Measurements from ENCODE around the gene GP9.
"Not testable (repeated sequence)": the region's sequence is repeated elsewhere in the genome, so short reads cannot be mapped to it uniquely, and the experiment has no call there.

Gene GP9

DNA sequence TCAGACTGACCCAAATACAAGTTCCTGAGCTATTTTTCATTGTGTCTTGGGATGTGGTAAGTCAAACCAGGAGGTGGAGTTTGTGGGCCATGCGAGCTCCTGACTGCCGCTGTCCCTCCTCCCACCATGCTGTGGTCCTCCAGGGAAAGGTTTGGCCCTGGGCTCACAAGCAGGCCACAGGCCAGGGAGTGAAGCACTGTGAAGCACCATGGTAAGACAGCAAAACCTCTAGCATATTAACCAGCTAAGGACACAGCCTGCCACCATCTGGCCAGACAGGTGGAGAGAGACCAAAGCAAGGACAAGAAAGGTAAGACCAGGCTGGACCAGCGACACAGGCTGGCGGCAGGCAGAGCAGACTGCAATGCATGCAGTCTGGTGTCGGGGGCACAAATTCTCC, 45.7 kb downstream of the GP9 start:
- no peak for DNase-seq (ENCODE audit: low read depth)
- H3K4me3 ChIP-seq (ENCODE audit: low read depth, low read length): no peak overlapping the region
- TF ChIP-seq MYC (IDR thresholded peaks at IDR 0.05; ENCODE audit: low read depth, low read length) (no peak), MAX (IDR thresholded peaks at IDR 0.05; ENCODE audit: low read depth, low read length) (no peak), CTCF (IDR thresholded peaks at IDR 0.05; ENCODE audit: low read depth, low read length) (no peak), POLR2A (IDR thresholded peaks at IDR 0.05; ENCODE audit: extremely low read depth, insufficient read length) (no peak)

DNA sequence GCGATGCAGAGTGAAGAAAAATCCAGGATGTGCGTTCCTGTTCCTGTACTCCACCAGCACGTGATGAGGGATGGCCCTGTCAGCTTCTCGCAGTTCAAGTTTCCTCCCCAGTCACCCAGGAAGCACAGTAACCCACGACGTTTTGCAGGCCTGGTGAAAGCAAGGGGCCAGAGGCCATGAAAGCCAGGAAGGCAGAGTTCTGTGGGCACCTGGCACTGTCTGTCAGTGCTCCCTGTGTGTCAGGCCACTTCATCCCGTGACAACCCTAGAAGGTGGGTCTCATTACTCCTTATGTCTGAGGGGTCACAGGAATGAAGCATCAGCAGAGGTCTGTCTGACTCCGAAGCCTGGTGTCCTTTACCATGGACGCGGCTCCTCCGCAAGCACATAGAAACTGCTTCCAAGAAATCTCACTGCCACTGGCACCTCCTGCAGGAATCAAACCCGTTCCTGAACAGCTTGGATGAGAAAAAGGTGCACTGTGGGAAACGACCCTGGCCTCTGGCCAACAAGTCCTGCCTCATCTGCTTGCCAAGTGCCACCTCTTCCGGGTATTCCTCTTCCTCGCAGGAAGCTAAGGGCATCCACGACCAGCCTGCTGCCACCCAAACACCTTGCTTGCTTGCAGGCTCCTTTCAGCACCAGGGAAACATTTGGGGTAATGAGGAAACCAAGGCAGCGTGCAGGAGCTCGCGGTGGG, 46.4 kb downstream of the GP9 start:
- DNase-seq (ENCODE audit: low read depth): no peak
- TF ChIP-seq CTCF (IDR thresholded peaks at IDR 0.05; ENCODE audit: low read depth, low read length) (no peak), POLR2A (IDR thresholded peaks at IDR 0.05; ENCODE audit: extremely low read depth, insufficient read length) (no peak), MYC (IDR thresholded peaks at IDR 0.05; ENCODE audit: low read depth, low read length) (no peak), MAX (IDR thresholded peaks at IDR 0.05; ENCODE audit: low read depth, low read length) (no peak)

GRCh38 chr3:129107793-129108192, 47.2 kb downstream of the GP9 start:
- no peak for TF ChIP-seq MAX (IDR thresholded peaks at IDR 0.05; ENCODE audit: low read depth, low read length)
- TF ChIP-seq POLR2A (IDR thresholded peaks at IDR 0.05; ENCODE audit: extremely low read depth, insufficient read length): no peak
- DNase-seq (ENCODE audit: low read depth): no peak
- no peak overlapping the region for H3K4me3 ChIP-seq (ENCODE audit: low read depth, low read length)

More for the DNA sequence above, 46.4 kb downstream of the GP9 start:
- no peak overlapping the region for H3K4me3 ChIP-seq (ENCODE audit: low read depth, low read length)

- DNase-seq (ENCODE audit: low read depth): not testable (repeated sequence)
Observed at GRCh38 chr3:129111076-129111780, 50.6 kb downstream of the GP9 start.

More at GRCh38 chr3:129111076-129111780, 50.6 kb downstream of the GP9 start:
- not testable (repeated sequence) for H3K4me3 ChIP-seq (ENCODE audit: low read depth, low read length)
